Mesendoderm (in vitro differentiated cells): Measurements from ENCODE around the gene ABCB9.
"Not testable (repeated sequence)": the region's sequence is repeated elsewhere in the genome, so short reads cannot be mapped to it uniquely, and the experiment has no call there.

Source experiments
- DNase-seq: peaks from one replicate; pipeline ENCODE4 v3.0.0; 2013
- H2AK5ac ChIP-seq: 2 replicates; pipeline ENCODE4 v1.6.1; 2013; ENCODE audit warnings: low read length, inconsistent platforms
- H2BK120ac ChIP-seq: 2 replicates; pipeline ENCODE4 v1.6.1; 2013; ENCODE audit warnings: low read depth, mild to moderate bottlenecking, low read length, moderate library complexity, mixed read lengths
- H2BK15ac ChIP-seq: replicated peaks from 2 replicates; pipeline ENCODE4 v1.6.1; 2013; ENCODE audit warnings: low read depth, mild to moderate bottlenecking, moderate library complexity
- H2BK5ac ChIP-seq: 2 replicates; pipeline ENCODE4 v1.6.1; 2013; ENCODE audit warnings: low read length, inconsistent platforms
- H3K18ac ChIP-seq: 2 replicates; pipeline ENCODE4 v1.6.1; 2013; ENCODE audit warnings: mild to moderate bottlenecking, low read length, mixed read lengths
- H3K23ac ChIP-seq: one replicate; pipeline ENCODE4 v1.6.1; 2013; ENCODE audit warnings: low read length
- H3K27ac ChIP-seq: 2 replicates; pipeline ENCODE4 v1.5.1; 2013; ENCODE audit warnings: low read depth, mild to moderate bottlenecking, inconsistent platforms, low read length, moderate library complexity
- H3K27me3 ChIP-seq: 2 replicates; pipeline ENCODE4 v1.6.1; 2013; ENCODE audit warnings: low read length, control low read depth, mild to moderate bottlenecking, inconsistent platforms; ENCODE audit not compliant: insufficient read depth, poor library complexity
- H3K36me3 ChIP-seq: 2 replicates; pipeline ENCODE4 v1.6.1; 2013; ENCODE audit warnings: low read length, inconsistent platforms; ENCODE audit not compliant: control insufficient read depth, insufficient read depth
- H3K4ac ChIP-seq: one replicate; pipeline ENCODE4 v1.6.1; 2013; ENCODE audit warnings: low read depth, mild to moderate bottlenecking, low read length, moderate library complexity
- H3K4me1 ChIP-seq: 2 replicates; pipeline ENCODE4 v1.6.1; 2013; ENCODE audit warnings: low read depth, low read length, inconsistent platforms; ENCODE audit not compliant: control insufficient read depth
- H3K4me2 ChIP-seq: 2 replicates; pipeline ENCODE4 v1.6.1; 2013; ENCODE audit warnings: low read length
- H3K4me3 ChIP-seq: 2 replicates; pipeline ENCODE4 v1.5.1; 2013; ENCODE audit warnings: mild to moderate bottlenecking, low read length
- H3K56ac ChIP-seq: one replicate; pipeline ENCODE4 v1.6.1; 2013; ENCODE audit warnings: low read length
- H3K79me1 ChIP-seq: 2 replicates; pipeline ENCODE4 v1.6.1; 2013; ENCODE audit warnings: low read length, inconsistent platforms
- H3K79me2 ChIP-seq: 2 replicates; pipeline ENCODE4 v1.6.1; 2013; ENCODE audit warnings: mild to moderate bottlenecking, low read length; ENCODE audit not compliant: control insufficient read depth, insufficient read depth
- H3K9ac ChIP-seq: 2 replicates; pipeline ENCODE4 v1.6.1; 2013; ENCODE audit warnings: low read length, inconsistent platforms
- H4K5ac ChIP-seq: one replicate; pipeline ENCODE4 v1.6.1; 2013; ENCODE audit warnings: low read length
- H4K8ac ChIP-seq: one replicate; pipeline ENCODE4 v1.6.1; 2013; ENCODE audit warnings: low read depth, mild to moderate bottlenecking, control low read depth, low read length, moderate library complexity
- WGBS: extraction: QIAGEN DNeasy Blood & Tissue Kit; methylation state at CpG from one replicate; pipeline ENCODE4 v1.1.7; 2013; ENCODE audit warnings: low lambda C conversion rate, missing lambda C conversion rate; ENCODE audit not compliant: insufficient coverage; ENCODE audit errors: extremely low coverage; 5-methylcytosine and 5-hydroxymethylcytosine counted together

The ABCB9 gene

GRCh38 chr12:122946690-122947341 is 19.4 kb downstream of the ABCB9 start:
- no peak overlapping the region for H3K18ac ChIP-seq
- no peak overlapping the region for H2BK5ac ChIP-seq
- no peak overlapping the region for H3K27ac ChIP-seq
- no peak overlapping the region for H3K4ac ChIP-seq
- H3K36me3 ChIP-seq, result no peaks in the 10 kb centered on the region
- H3K79me1 ChIP-seq, result no peaks in the 10 kb centered on the region
- H3K79me2 ChIP-seq, result no peaks in the 10 kb centered on the region
- no peak overlapping the region for H2BK120ac ChIP-seq
- no peak overlapping the region for H4K8ac ChIP-seq
- H3K4me1 ChIP-seq, result no peaks in the 10 kb centered on the region
- no peak overlapping the region for H2BK15ac ChIP-seq
- no peak overlapping the region for H3K23ac ChIP-seq
- no peak overlapping the region for H3K4me2 ChIP-seq
- H3K56ac ChIP-seq, result peak overlapping the region; percentile 18
- H3K9ac ChIP-seq, result no peak overlapping the region
- H4K5ac ChIP-seq, result no peak overlapping the region
- H3K27me3 ChIP-seq, result no peaks in the 10 kb centered on the region
- no CpG with 5 or more reads among the region's 10 CpGs for WGBS
- H2AK5ac ChIP-seq, result no peak overlapping the region
- DNase-seq, result peak; percentile 70
- H3K4me3 ChIP-seq, result no peak overlapping the region

DNA sequence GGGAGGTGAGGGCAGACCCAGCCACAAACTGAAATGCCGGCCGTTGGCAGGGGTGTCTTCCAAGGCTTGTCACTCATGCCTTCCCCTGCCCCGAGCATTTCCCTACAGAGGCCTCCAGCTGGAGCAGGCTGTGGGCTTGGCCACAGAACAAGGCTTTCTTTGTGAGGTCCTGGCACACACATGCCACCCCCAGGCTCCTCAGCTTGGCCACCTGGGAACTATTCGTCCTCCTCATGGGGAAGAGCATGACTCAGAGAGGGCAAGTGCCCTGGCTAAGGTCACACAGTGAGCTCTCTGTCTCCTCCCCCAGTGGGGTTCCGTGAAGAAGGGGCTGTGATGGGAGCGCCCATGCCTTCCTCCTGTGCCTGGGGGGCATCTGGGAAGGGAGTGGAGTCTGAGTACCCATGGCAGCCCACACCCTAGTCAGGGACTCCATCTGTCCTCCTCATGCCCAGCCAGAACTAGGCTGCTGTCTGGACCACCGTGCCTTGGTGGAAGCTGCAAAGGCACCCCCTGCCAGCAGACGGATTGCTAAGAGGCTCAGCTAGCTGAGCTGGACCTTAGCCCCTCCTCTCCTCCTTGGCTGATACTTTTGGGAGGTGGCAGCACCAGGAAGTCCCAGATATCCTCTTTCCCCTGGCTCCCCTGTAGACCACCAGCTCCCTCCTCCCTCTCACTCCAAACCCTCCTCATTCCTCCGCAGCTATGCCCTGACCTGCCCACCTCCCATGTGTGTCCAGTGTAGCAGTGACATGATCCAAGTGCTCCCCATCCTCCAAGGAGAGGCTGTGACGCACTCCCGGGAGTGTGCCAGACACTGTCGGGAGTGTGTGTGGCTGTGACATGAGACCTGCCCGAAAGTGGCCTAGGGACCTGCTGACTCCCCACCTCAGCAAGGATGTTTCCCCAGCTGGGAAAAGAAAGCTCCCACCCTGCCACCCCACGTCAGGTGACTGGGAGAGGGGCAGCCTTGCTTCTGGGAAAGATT is 21.4 kb downstream of the ABCB9 start:
- Histone ChIP-seq H2BK15ac (no peak overlapping the region), H2AK5ac (no peak overlapping the region), H3K4me1 (no peaks in the 10 kb centered on the region), H3K4me3 (no peak overlapping the region), H3K79me2 (no peaks in the 10 kb centered on the region), H3K9ac (no peak overlapping the region), H3K4me2 (no peak overlapping the region), H3K27me3 (no peaks in the 10 kb centered on the region), H3K36me3 (no peaks in the 10 kb centered on the region), H2BK5ac (no peak overlapping the region), H3K18ac (no peak overlapping the region), H3K4ac (no peak overlapping the region), H3K27ac (no peak overlapping the region), H3K79me1 (no peaks in the 10 kb centered on the region), H4K5ac (no peak overlapping the region), H3K23ac (no peak overlapping the region), H4K8ac (no peak overlapping the region), H2BK120ac (no peak overlapping the region), H3K56ac (no peak overlapping the region)
- WGBS, result no CpG with 5 or more reads among the region's 14 CpGs
- no peak for DNase-seq

DNA sequence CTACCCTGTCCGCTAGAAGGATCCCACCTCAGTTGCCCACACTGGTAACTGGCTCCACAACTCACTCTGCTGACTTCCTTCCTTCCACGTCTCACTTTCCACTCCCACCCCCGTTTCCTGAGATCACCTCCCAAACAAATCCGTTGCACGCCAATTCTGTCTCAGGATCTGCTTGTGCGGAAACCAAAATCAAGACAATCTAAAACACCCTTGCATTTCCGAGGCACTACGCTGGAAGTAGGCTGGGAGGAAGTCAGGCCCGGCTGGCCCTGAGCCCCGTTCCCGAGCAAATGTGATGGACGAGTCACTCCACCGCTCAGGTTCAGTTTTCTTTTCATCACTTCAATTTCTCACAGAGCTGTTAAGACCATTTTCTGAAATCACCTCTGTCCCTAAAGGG is 23.1 kb downstream of the ABCB9 start:
- Histone ChIP-seq H3K4me1 (no peaks in the 10 kb centered on the region), H4K8ac (no peak overlapping the region), H2BK5ac (no peak overlapping the region), H3K56ac (no peak overlapping the region), H3K4me2 (no peak overlapping the region), H3K79me1 (no peaks in the 10 kb centered on the region), H3K18ac (no peak overlapping the region), H3K23ac (no peak overlapping the region), H3K36me3 (no peaks in the 10 kb centered on the region), H2BK120ac (no peak overlapping the region), H2AK5ac (no peak overlapping the region), H2BK15ac (no peak overlapping the region), H3K27ac (no peak overlapping the region), H3K4ac (no peak overlapping the region), H4K5ac (no peak overlapping the region), H3K79me2 (no peaks in the 10 kb centered on the region), H3K4me3 (no peak overlapping the region), H3K27me3 (no peaks in the 10 kb centered on the region), H3K9ac (no peak overlapping the region)
- no peak for DNase-seq
- no CpG with 5 or more reads among the region's 13 CpGs for WGBS

DNA sequence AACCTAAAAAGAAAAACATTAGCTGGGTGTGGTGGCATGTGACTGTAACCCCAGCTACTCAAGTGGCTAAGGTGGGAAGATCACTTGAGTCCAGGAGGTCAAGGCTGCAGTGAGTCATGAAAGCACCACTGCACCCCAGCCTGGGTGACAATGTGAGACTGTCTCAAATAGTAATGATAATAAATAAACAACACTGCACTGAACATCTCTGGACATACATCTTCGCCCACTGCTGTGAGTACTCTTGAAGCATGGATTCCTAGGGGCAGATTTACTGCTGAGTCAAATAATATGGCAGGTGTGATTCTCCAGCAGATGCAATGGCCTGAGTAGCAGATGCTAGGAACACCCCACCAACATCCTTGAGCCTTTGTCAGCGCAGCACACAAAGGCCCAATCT is 23.6 kb downstream of the ABCB9 start:
- Histone ChIP-seq H2AK5ac (no peak overlapping the region), H3K4ac (no peak overlapping the region), H2BK120ac (no peak overlapping the region), H3K18ac (no peak overlapping the region), H3K79me1 (no peaks in the 10 kb centered on the region), H2BK5ac (no peak overlapping the region), H3K9ac (no peak overlapping the region), H3K27ac (no peak overlapping the region), H3K56ac (no peak overlapping the region), H4K5ac (no peak overlapping the region), H3K23ac (no peak overlapping the region), H3K4me3 (no peak overlapping the region), H3K79me2 (no peaks in the 10 kb centered on the region), H3K4me2 (no peak overlapping the region), H3K27me3 (no peaks in the 10 kb centered on the region), H3K36me3 (no peaks in the 10 kb centered on the region), H3K4me1 (no peaks in the 10 kb centered on the region), H2BK15ac (no peak overlapping the region), H4K8ac (no peak overlapping the region)
- no CpG with 5 or more reads among the region's 2 CpGs for WGBS
- DNase-seq, result no peak

DNA sequence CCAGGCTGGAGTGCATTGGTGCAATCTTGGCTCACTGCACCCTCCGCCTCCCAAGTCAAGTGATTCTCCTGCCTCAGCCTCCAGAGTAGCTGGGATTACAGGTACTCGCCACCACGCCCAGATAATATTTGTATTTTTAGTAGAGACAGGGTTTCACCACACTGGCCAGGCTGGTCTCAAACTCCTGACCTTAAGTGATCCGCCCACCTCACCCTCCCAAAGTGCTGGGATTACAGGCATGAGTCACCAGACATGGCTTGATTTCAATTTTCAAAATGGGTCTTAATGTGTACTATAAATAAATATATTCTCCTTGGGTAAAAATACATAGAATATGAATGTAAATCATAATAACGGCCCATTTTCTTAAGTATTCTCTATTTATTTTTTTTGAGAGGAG is 24.9 kb downstream of the ABCB9 start:
- no CpG with 5 or more reads among the region's 5 CpGs for WGBS
- not testable (repeated sequence) for H2BK120ac ChIP-seq, DNase-seq, H2BK15ac ChIP-seq, H3K36me3 ChIP-seq, H4K8ac ChIP-seq, H3K79me1 ChIP-seq, H3K27ac ChIP-seq, H4K5ac ChIP-seq, H2AK5ac ChIP-seq, H3K56ac ChIP-seq, H3K23ac ChIP-seq, H3K4me1 ChIP-seq, H3K4me2 ChIP-seq, H3K18ac ChIP-seq, H3K4ac ChIP-seq, H3K27me3 ChIP-seq, H3K79me2 ChIP-seq, H3K4me3 ChIP-seq, H3K9ac ChIP-seq, H2BK5ac ChIP-seq
